SK-N-SH treated with all-trans-retinoic acid at 6 μM for 48 hours (cell line): ENCODE data around the gene MMP25.

Experiments used
- ATAC-seq: fragments of 200-7000 bp; cut with Tn5 transposase; 3 replicates; pipeline ENCODE4 v1.9.1; 2020; ENCODE audit warnings: mild to moderate bottlenecking, moderate library complexity
- ARNTL ChIP-seq: fragments of 450-650 bp; formaldehyde crosslinking; IDR thresholded peaks from 2 replicates; pipeline ENCODE4 v1.5.0; 2020; ENCODE audit warnings: low read depth, mild to moderate bottlenecking, moderate library complexity, borderline replicate concordance
- BACH2 ChIP-seq: fragments of 250-450 bp; sonication (Bioruptor Pico); IDR thresholded peaks from 2 replicates; pipeline ENCODE4 v1.9.0; 2021; ENCODE audit warnings: mild to moderate bottlenecking, borderline replicate concordance
- CREB5 ChIP-seq: fragments of 250-450 bp; sonication (Bioruptor Pico); IDR thresholded peaks from 2 replicates; pipeline ENCODE4 v1.5.1; 2020; ENCODE audit warnings: low read depth, mild to moderate bottlenecking, moderate library complexity
- CSDC2 ChIP-seq: fragments of 250-450 bp; sonication (Bioruptor Pico); IDR thresholded peaks from 2 replicates; pipeline ENCODE4 v1.5.0; 2020; ENCODE audit warnings: mild to moderate bottlenecking, moderate library complexity
- ESRRG ChIP-seq: fragments of 250-450 bp; sonication (Bioruptor Pico); IDR thresholded peaks from 2 replicates; pipeline ENCODE4 v1.6.1; 2021; ENCODE audit warnings: mild to moderate bottlenecking
- GLIS3 ChIP-seq: fragments of 250-450 bp; sonication (Bioruptor Pico); IDR thresholded peaks from 2 replicates; pipeline ENCODE4 v1.5.0; 2020; ENCODE audit warnings: mild to moderate bottlenecking, moderate library complexity
- ISL1 ChIP-seq: fragments of 250-450 bp; sonication (Bioruptor Pico); IDR thresholded peaks from 2 replicates; pipeline ENCODE4 v2.1.2; 2022; ENCODE audit warnings: mild to moderate bottlenecking, moderate library complexity
- OSR1 ChIP-seq: fragments of 250-450 bp; sonication (Bioruptor Pico); IDR thresholded peaks from 2 replicates; pipeline ENCODE4 v1.8.0; 2022; ENCODE audit warnings: moderate library complexity, mild to moderate bottlenecking, inconsistent platforms
- PATZ1 ChIP-seq: fragments of 250-450 bp; sonication (Bioruptor Pico); IDR thresholded peaks from 2 replicates; pipeline ENCODE4 v1.8.0; 2020; ENCODE audit warnings: mild to moderate bottlenecking, moderate library complexity, borderline replicate concordance
- POU6F1 ChIP-seq: fragments of 250-450 bp; sonication (Bioruptor Pico); IDR thresholded peaks from 2 replicates; pipeline ENCODE4 v1.8.0; 2021; ENCODE audit warnings: low read depth, mild to moderate bottlenecking, moderate library complexity, borderline replicate concordance
- PPARA ChIP-seq: fragments of 250-450 bp; sonication (Bioruptor Pico); IDR thresholded peaks from 2 replicates; pipeline ENCODE4 v1.5.0; 2020; ENCODE audit warnings: mild to moderate bottlenecking, borderline replicate concordance
- RARB ChIP-seq: fragments of 250-450 bp; sonication (Bioruptor Pico); IDR thresholded peaks from 2 replicates; pipeline ENCODE4 v1.8.0; 2021; ENCODE audit warnings: mild to moderate bottlenecking, moderate library complexity
- TSHZ2 ChIP-seq: fragments of 250-450 bp; sonication (Bioruptor Pico); IDR thresholded peaks from 2 replicates; pipeline ENCODE4 v1.5.0; 2020; ENCODE audit warnings: mild to moderate bottlenecking, moderate library complexity
- ZC3H10 ChIP-seq: fragments of 250-450 bp; sonication (Bioruptor Pico); IDR thresholded peaks from 2 replicates; pipeline ENCODE4 v1.5.1; 2021; ENCODE audit warnings: mild to moderate bottlenecking, moderate library complexity
- ZFP3 ChIP-seq: fragments of 250-450 bp; sonication (Bioruptor Pico); IDR thresholded peaks from 2 replicates; pipeline ENCODE4 v1.5.0; 2020; ENCODE audit warnings: mild to moderate bottlenecking, moderate library complexity
- ZFP30 ChIP-seq: fragments of 450-650 bp; formaldehyde crosslinking; IDR thresholded peaks from 2 replicates; pipeline ENCODE4 v1.5.0; 2022; ENCODE audit warnings: mild to moderate bottlenecking, moderate library complexity
- ZNF70 ChIP-seq: fragments of 450-650 bp; formaldehyde crosslinking; IDR thresholded peaks from 2 replicates; pipeline ENCODE4 v1.5.0; 2020; ENCODE audit warnings: mild to moderate bottlenecking, moderate library complexity
- ZNF8 ChIP-seq: fragments of 450-650 bp; formaldehyde crosslinking; IDR thresholded peaks from 2 replicates; pipeline ENCODE4 v1.5.0; 2020; ENCODE audit warnings: mild to moderate bottlenecking, moderate library complexity

MMP25 gene

GRCh38 chr16:3025032-3026002 is 21.0 kb upstream of the MMP25 start:
- ATAC-seq: no peak
- TF ChIP-seq ESRRG (CRISPR knock-in tag) (no peak), ZNF70 (no peak), TSHZ2 (CRISPR knock-in tag) (no peak), ZFP30 (no peak), ZFP3 (CRISPR knock-in tag) (no peak), ARNTL (no peak), PPARA (CRISPR knock-in tag) (no peak), RARB (CRISPR knock-in tag) (no peak), PATZ1 (CRISPR knock-in tag) (no peak), OSR1 (CRISPR knock-in tag) (no peak), GLIS3 (CRISPR knock-in tag) (no peak)

GRCh38 chr16:3026003-3026378 is 20.4 kb upstream of the MMP25 start:
- ATAC-seq: no peak
- TF ChIP-seq RARB (CRISPR knock-in tag) (no peak), ZC3H10 (CRISPR knock-in tag) (no peak), PATZ1 (CRISPR knock-in tag) (no peak), ZNF70 (no peak)

- no peak for ATAC-seq
- TF ChIP-seq ZFP3 (CRISPR knock-in tag): no peak
- TF ChIP-seq CSDC2 (CRISPR knock-in tag): no peak
- no peak for TF ChIP-seq ISL1
- no peak for TF ChIP-seq OSR1 (CRISPR knock-in tag)
- no peak for TF ChIP-seq TSHZ2 (CRISPR knock-in tag)
- no peak for TF ChIP-seq RARB (CRISPR knock-in tag)
- no peak for TF ChIP-seq BACH2 (CRISPR knock-in tag)
- TF ChIP-seq ZC3H10 (CRISPR knock-in tag): no peak
- no peak for TF ChIP-seq PATZ1 (CRISPR knock-in tag)
- TF ChIP-seq POU6F1 (CRISPR knock-in tag): no peak
- TF ChIP-seq ZNF8 (CRISPR knock-in tag): no peak
- no peak for TF ChIP-seq GLIS3 (CRISPR knock-in tag)
- TF ChIP-seq CREB5 (CRISPR knock-in tag): no peak
- TF ChIP-seq ZNF70: no peak
Observed at GRCh38 chr16:3026609-3027488, 19.5 kb upstream of the MMP25 start.
